Activated T-cell treated with anti-CD3 and anti-CD28 coated beads for 48 hours (primary cell): Measurements from ENCODE around the gene DYRK3.
A peak's percentile ranks its signal among the peaks of the same experiment; 100 is the strongest.
"Not testable (repeated sequence)": the region's sequence is repeated elsewhere in the genome, so short reads cannot be mapped to it uniquely, and the experiment has no call there.

ENCODE experiments used
- DNase-seq: peaks from one replicate; pipeline ENCODE4 v3.0.0-alpha.2; 2020; ENCODE audit warnings: low read depth

DYRK3 gene

DNA sequence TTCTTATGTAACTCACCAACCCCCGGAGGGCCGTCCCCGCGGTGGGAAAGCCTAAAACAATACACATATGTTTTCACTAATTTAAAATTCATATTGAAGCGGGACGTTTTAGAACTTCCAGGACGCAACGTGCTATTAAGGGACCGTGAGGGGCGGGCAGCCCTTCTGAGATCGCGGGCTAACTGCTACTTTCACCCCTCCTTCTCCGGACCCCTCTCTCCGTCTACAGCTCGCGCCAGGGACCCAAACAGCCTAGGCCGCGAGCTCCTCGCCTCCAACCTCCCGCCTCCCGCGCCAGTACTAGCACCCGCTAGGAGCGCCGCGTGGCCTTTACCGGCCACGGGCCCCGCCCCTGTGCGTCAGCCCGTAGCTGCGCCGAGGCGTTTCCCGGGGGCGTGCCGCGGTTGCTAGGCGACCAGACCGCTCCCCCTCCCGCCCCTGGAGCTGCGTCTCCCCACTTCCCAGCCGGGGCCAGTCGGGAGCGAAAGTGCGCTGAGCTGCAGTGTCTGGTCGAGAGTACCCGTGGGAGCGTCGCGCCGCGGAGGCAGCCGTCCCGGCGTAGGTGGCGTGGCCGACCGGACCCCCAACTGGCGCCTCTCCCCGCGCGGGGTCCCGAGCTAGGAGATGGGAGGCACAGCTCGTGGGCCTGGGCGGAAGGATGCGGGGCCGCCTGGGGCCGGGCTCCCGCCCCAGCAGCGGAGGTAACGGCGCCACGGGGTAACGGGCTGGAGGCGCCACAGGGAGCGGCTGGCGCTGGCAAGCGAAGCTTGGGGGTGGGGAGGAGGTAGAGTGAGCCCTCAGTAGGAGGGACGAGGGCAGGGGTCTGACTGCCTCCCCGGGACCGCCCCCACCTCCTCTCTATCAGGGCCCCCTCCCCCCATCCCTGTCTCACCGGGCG lies at the start of gene DYRK3:
Gene DYRK3 (plus strand): TSS at position 457 of the 898 bp plus-strand sequence. CDS start 168 bp downstream, at position 625.
- peak; percentile 93 for DNase-seq

GRCh38 chr1:206586501-206587445 lies 48.6 kb upstream of the DYRK3 start:
- no peak for DNase-seq

DNA sequence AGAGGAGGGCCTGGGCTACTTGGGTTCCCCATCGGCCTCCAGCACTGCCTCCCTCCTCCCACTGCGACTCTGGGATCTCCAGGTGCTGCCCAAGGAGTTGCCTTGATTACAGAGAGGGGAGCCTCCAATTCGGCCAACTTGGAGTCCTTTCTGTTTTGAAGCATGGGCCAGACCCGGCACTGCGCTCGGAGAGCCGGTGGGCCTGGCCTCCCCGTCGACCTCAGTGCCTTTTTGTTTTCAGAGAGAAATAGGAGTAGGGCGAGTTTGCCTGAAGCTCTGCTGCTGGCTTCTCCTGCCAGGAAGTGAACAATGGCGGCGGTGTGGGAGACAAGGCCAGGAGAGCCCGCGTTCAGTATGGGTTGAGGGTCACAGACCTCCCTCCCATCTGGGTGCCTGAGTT lies 47.4 kb upstream of the DYRK3 start:
- DNase-seq, result no peak

DNA sequence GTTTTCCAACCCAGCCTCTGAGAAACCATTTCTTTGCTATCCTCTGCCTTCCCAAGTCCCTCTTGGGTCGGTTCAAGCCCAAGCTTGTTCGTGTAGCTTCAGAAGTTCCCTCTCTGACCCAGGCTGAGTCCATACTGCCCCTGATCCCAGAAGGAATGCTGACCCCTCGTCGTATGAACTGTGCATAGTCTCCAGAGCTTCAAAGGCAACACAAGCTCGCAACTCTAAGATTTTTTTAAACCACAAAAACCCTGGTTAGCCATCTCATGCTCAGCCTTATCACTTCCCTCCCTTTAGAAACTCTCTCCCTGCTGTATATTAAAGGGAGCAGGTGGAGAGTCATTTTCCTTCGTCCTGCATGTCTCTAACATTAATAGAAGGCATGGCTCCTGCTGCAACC lies 46.8 kb upstream of the DYRK3 start:
- no peak for DNase-seq

DNA sequence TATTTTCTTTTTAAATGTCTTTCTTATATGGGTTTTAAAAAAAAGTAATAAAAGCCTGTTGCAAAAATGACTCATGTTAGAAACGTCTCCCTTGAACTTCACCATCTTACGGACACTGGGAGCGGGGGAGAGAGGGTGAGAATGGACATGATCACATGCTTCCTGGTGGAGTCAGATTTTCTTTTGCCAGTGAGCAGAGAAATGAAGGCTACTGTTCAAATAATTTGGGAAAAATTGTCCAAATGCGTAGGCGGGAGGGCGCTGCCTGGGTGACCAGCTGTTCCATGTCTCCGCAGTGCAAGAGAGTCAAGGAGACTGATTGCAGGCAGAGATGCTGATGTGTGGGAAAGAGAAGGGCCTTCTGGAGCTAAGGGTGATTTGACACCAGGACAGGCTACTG lies 46.1 kb upstream of the DYRK3 start:
- no peak for DNase-seq

DNA sequence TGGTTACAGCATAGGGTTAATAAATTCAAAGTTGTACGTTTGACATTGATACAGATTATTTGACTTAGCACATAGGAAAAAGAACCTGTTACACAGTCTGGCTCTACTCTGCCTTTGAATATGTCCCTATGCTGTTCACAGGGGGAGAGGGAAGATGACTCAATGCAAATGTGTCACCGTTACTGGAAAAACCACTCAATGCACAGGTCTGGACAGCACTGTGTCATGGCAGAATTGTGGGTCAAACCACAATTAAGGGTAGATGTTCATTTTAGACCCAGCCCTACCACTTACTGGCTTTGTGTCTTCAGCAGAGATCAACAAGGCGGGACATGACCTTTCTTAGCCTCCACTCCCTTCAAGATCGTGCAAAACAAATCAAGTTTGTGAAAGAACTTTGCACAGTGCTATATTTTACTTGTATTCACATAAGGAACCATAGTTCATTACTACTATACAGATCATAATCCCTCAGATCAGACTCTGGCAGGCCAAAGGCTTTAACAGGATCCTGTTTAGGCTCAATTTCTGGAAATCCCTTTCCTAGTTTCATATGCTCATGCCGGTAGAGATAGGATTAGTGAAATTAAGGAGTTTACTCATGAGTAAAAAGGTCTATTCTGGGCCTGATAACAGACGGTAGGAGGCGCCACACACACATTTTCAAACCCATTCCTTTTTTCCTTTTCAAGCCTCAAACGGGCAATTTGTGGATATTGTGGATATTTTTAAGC lies 45.1 kb upstream of the DYRK3 start:
- DNase-seq, result peak; percentile 42

DNA sequence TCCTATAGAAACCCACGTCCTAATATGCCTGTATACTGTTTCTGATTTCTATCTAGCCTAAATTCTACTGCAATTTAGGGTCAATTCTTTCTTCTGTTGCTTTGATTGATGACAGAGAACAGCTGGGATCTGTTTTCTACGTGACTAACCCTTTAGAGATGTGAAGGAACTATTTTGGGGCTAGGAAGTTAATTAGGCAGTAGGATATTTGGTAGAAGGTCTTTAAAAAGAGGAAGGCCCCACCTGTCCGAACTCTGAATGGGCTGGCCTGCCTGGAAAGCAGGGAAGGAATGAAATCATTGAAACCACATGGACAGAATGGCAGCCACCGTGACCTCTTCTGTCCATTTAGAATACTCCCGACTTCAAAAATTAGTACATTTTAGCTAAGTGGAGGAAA lies 44.1 kb upstream of the DYRK3 start:
- DNase-seq, result no peak

DNA sequence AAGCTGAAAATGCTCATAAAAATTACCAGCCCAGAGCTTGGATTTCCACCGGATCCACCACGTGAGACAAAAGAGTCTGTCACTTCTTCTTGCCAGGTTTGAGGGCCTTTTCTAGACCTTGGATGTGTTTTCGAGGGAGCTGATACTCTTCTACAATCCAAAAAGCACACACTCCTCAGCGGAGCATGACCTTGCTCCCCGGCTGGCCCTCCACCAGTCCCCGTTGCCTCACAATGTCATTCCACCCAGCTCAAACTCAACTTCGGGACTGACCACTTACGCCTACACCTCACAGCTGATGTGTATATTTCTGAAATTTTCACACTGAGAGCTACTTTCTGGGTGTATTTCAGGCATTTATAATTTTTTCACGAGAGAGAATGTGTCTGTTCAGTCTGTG lies 43.6 kb upstream of the DYRK3 start:
- no peak for DNase-seq

DNA sequence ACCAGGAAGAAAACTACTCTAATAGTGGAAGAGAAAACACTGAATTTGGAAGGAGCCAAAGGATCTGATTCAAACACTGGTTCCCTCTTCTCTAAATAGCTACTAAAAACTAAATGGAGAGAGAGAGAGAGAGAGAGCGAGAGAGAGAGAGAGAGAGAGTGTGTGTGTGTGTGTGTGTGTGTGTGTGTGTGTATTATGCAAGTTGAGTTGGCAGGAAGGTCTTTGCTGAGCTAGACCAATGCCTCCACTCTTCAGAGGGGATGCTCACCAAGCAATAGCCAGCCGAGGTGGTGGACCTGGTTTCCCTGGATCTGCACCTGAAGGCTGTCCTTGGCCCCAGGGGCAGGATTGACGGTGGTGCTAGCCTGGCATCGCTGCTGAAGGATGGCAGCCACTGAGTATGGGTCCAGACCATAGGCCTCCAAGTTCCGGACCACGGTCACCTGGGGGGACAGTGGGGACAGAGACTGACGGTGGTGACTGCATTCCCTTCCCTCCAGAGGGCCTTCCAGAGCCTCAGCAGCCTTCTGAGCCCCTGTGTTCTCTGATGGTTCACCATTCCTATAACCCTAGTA lies 41.9 kb upstream of the DYRK3 start:
- no peak for DNase-seq

DNA sequence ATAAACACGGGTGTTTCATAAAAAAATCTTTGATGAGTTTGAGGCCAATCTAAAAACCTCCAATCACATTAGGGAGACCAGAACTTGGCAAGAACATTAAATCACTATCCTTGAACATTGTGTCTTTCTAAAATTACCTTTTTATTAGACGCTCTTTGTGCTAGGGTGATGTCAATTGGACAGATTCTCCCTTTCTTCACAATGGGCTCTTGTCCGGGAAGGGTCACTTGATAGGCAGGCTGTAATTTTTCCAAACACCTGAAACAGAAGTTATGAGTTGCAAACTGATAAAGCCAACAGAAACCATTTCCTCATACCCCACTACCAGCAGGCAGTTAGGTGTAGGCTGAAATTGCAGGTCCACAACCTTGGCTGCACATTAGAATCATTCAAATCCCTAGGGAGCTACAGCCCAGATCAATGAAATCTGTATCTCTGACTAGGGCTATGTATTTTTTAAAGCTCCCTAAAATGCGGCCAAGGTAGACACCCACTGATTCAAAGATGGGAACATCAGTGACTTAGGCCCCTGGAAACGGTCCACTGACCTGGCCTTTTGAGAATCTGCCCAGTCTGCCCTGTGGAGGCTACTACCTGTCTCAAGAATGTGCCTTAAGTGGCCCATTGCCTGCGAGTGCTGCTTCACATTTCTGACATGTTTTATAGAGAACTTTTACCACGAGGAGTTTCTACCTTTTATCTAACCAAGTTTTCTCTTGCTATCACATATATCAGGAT lies 39.6 kb upstream of the DYRK3 start:
- no peak for DNase-seq

GRCh38 chr1:206596319-206596666 lies 39.0 kb upstream of the DYRK3 start:
- no peak for DNase-seq

DNA sequence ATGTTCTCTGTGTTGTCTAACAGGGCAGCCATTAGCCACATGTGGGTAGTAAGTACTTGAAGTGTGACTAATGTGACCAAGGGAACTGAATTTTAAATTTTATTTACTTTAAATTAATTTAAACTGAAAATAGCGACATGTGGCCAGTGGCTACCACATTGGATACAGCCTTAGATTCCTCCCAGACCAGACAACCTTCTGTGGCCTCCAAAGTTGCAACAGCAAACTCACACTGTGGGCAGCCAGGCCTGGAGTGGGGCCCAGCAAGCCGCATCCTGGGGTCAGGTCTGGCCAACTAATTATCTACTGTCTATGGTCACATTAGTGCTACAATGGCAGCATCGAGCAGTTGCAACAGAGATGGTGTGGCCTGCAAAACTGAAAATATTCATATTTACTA lies 34.8 kb upstream of the DYRK3 start:
- no peak for DNase-seq

- DNase-seq, result no peak
These were observed 30.5 kb upstream of the DYRK3 start for GRCh38 chr1:206604861-206605260.

GRCh38 chr1:206606867-206607266 lies 28.5 kb upstream of the DYRK3 start:
- no peak for DNase-seq

DNA sequence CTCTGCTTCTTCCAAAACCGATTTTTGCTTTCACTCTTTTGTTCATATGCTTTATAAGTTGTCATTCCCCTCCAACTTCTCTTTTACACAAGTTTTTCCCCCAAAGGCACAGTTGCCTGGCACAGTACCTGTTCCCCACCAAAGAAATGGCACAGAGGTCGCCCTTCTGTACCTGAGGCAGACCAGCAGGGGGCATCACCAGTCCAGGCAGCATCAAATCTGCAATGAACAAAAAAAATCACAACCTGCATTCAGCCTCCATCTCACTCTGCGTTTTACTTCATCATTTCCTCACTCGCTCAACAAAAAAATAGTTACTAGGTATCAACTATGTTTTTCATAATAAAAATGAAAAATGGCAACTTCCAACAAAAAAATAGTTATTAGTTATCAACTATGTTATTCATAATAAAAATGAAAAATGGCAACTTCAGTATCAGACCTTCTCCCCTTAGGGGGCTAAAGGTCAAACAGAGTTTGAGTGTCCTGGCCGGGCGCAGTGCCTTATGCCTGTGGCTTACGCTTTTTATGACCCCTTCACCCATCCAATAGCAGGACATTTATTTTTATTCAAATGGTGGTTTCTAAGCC lies 27.1 kb upstream of the DYRK3 start:
- peak; percentile 58 for DNase-seq

DNA sequence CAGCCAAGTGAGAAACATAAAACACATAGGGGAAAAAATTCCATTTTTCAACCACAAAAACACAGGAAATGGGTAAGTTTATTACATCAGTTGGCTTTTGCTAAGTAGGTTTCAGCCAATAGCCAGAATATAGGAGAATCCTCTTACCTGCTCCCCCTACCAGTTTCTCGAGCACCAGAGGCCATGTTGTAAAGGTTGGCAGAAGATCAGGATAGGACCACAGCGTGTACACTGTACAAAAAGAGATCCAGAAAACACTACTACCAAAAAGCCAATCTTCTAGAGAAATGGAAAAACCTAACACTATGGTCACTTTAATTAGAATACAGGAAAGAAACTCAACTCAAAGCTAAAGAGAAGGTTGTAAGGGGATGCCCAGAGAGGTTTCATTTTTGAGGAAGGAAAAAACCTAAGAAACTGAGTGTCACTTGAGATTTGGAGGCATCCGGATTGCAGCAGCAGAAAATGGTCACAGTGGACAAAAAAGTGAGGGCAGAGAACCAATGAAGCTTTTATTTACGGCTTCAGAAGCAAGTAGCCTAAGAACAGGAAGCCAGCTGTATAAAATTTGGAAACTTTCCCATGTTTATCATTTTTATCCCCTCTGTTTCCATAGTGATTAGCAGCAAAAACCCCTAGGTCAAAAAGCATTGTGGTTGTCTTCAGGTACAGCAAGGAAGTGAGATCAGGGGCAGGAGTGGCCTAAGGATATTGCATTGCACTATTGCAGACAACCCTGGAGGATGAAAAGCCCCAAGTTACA lies 25.9 kb upstream of the DYRK3 start:
- no peak for DNase-seq

DNA sequence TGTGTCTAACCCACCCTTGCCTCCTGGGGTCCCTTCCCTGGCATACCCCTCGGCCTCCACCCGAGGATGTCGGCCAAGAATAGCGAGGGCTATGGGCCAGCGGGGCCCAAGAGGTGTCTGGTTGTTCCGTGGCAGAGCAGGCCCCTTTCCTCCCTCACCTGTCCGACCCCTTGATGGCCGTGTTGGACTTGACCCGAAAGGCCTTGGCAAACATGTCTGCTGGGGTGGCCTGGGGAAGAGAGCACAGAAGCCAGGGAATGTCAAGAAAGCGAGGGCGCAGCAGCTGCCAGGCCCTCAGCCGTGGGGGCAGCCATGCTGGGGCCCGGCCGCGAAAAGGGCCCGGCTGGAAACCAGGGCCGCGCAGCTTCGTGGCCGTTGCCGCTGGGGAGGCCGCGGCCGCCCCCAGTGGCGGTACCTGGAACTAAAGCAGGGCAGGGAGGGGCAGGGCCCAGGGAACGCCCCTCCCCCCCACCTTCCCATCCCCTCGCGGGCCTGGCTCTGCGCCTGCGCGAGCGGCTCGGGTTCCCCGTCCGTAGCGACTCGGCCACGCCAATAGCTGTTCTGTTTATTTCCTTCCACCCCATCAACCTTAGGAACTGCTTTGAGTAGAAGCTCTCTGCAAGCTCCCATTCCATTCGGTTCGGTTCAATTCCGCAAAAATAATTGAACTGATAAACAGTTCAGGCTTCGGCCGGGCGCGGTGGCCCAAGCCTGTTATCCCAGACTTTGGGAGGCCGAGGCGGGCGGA lies 23.0 kb upstream of the DYRK3 start, which contains the start of gene EIF2D:
Gene EIF2D (minus strand): TSS at position 337 of the 748 bp plus-strand sequence. CDS start 123 bp downstream, at position 214.
- peak; percentile 97 for DNase-seq

DNA sequence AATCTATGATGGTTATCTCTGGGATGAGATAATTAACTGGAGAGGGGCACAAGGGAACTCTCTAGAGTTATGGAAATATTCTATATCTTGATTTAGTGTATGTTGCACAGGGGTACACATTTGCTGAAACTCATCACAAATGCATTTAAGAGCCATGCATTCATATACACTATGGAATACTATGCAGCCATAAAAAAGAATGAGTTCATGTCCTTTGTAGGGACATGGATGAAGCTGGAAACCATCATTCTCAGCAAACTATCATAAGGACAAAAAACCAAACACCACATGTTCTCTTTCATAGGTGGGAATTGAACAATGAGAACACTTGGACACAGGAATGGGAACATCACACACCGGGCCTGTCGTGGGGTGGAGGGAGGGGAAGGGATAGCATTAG lies 8.9 kb upstream of the DYRK3 start:
- not testable (repeated sequence) for DNase-seq

DNA sequence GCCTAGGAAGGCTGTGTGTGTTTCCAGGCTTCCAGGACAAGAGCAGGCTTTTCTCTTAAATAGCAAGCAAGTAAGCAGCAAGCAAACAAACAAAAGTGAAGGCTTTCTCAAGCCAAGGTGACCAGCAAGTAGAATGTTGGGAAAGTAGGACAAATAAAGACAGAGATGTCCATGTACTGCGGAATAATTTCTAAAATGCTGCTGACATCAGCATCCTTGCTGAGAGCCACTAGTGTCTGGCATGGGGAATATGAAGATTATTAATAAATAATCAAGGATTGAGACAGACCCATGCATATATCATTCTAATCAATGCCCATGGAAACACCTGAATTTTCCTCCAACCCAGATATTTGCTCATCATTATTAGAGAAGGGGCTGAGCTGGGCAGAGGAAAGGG lies 6.4 kb upstream of the DYRK3 start:
- DNase-seq, result no peak
